ENCODE data around the gene NLGN1.

Gene NLGN1

DNA sequence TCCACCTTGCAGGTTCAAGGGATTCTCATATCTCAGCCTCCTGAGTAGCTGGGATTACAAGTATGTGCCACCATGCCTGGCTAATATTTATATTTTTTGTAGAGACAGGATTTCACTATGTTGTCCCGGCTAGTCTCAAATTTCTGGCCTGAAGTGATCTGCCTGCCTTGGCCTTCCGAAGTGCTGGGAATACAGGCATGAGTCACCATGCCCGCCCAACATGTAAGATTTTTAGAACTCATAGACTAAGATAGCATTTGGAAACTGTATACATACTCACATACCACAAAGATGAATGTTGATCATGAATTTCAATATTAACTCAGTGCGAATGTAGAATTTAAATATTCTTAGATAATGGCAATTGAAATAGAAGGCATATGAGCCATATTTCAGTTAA is 718.9 kb downstream of the NLGN1 start:
- no peak for FAIRE-seq

DNA sequence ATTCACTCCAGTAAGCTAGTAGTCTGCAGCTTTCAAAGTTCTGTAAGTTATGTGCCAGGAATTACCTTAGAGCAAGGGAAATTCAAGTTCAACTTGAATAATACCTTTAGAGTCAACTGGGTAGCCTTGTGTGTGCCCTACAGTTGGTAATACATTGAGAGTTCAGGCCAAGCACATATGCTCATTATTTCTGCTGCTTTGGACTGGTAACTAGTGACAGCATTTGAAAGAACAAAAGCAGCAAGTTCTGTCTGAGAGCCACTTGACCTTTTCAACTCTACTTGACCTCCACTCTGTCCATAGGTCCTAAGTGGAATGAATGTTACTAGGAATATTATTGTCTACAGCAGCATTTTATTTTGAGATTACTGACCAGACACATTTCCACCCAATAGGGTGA is 723.5 kb downstream of the NLGN1 start:
- FAIRE-seq = no peak

DNA sequence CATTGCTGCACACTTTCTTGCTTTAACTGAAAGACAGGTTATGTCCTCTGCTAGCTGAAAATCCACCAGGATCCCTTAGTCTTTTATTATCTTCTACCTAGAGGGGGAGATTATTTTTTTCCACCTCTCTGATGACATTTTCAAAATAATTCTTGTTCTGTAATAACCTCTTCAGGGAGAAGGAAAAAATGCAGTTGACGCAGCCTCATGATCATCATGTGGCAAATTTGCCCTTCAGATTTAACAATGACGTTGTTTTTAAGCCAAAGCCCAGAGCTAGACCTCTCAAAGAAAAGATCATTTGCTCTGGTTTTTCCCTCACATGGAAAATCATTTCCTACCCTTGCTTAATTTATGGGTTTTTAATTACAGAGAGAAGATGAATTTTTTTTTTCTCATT is 724.9 kb downstream of the NLGN1 start:
- FAIRE-seq = no peak

DNA sequence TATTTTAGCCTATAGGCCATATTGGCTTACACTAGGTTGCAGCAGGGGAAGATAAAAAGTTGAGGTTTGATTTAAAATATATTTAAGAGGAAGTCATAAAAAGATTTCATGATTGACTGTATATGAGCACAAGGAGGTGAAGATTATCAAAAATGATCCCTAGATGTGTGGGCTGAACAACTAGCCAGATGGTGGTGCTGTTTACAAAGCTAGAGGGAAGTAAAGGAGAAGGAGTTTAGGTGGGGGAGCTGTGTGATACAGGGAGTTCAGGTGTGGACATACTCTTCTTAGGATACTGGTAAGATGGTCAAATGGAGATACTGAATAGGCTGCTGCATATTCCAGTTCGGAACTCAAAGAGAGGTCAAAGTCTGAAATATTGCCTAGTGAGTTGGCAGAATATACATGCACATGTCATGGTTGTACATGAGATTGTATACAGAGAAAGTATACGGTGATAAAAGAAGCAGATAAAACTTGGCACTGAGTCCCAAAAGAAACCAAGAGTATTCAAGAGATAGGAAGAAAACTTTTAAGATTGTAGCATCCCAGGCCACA is 727.8 kb downstream of the NLGN1 start:
- FAIRE-seq = peak; percentile 90

DNA sequence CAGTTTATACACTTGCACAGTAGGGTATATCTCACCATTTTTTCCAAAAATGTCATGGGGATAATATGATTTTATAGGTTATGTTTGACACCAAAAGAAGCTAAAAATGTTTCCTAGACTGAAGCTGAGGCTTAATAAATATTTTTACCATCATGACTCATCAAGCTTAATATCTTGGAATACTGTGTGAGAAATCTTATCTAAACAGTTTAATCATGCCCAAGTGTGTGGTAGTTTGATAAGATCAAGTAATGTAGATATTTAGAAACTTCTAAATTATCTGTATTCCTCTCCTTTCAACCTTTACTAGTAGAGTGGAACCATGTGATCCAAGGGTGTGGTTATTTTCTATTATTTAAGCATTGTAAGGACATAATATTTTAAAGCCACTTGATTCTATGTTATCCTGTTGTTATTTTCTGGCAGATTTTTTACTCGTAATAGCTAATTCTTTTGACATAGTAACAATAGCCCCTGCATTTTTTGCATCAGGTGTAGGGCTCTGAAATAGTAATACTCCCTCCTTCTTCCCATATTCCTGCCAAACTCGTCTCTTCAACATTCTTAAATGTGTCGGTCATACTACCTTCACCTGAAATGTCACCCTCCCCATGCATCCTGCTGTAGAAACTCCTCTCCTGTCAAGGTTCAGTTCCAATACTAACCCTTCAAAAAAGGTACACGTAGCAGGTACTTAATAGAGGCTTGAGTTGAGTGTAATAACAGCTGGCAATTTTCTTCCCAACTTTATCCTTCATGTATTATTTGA is 729.6 kb downstream of the NLGN1 start:
- FAIRE-seq = no peak

DNA sequence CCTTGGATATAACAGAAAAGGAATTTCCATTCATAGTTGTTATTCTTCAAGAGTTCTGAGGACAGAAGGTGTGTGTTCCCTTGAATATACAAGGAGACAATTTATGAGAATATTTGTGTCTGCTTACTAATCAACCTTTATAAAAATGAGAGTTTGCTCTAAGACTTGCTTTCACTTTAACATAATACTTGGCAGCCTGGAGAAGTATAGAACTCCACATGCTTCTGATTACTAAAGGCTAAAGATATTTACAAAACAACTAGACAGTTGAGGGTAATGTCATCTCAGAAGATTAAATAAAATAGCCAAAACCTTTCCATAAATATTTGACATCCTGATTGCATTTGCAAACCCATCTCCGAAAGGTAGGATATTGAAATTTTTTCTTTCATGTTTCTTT is 734.5 kb downstream of the NLGN1 start:
- FAIRE-seq = no peak

DNA sequence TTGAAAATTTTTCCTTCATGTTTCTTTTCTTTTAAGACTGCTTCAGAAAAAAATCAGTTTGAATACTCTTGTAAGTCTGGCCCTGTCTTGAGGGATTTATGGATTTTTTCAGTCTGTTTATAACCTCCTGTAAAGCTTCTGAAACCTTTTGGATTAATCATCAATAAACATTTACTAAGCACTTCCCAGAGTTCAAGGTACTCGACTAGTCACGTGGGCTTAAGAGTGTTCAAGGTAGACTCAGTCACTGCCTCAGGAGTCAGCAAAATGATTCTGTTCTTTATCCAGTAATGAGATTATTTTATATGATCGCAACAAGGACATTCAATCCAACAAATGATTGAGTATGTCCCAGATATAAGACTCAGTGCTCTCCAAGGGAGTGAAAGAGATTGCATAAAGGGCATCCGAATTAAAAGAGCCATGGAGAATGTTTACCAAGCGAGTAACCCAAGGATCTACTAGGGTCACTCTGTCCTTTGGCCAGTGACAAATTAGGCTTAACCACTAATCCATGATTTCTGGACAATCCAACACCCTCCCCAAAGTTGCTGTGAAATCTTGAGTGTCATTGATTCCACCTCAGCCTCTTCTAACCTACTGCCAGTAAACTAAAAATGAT is 735.0 kb downstream of the NLGN1 start:
- FAIRE-seq = no peak

DNA sequence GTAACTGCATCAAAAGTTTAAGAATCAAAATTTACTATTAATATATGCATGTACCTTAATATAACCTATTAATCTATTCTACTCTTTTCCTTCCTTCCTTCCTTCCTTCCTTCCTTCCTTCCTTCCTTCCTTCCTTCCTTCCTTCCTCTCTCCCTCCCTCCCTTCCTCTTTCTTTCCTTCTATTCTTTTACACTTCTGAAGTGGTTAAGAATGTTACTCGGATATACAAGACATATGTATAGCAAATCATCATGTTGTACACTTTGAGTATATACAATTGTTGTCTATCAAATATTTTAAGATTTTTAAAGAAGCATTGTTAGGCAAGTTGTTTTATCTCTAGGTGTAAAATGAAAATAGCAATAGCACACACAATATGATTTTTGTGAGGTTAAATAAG is 748.5 kb downstream of the NLGN1 start:
- no peak for FAIRE-seq

DNA sequence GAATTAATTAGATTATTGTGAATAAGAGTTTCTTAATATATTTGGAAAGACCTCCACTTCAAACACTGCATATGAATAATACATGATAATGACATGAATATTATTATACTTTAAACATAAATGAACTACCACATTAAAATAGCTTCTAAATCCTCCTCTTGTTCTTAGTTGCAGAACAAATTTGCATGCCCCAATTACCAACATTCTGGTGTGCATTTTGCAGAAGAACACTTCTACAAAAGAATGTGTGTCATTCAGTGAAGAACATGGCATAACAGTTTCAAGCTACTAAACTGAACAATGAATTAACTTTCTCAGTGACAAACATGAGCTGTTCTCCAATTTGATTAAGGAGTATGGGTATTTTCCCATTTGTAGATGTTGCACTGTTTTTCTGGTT is 750.3 kb downstream of the NLGN1 start:
- FAIRE-seq = no peak

DNA sequence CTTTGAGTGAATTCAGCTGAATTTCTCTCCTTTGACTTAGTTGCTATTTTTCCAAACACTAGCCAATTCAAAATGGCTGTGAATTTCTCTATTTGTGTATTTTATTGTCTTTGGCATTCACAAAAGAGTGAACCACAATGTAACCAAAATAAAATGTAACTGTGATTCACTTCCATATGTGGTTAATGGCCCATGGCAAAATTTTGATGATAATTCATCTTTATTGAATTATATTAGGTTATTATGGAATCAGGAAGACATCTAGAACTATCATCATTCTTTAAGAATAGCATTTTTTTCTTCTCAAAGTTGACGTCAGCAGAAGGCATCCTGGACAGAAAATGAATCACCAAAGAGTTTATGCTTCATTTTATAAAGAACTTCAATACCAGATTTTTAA is 756.3 kb downstream of the NLGN1 start:
- FAIRE-seq = no peak

DNA sequence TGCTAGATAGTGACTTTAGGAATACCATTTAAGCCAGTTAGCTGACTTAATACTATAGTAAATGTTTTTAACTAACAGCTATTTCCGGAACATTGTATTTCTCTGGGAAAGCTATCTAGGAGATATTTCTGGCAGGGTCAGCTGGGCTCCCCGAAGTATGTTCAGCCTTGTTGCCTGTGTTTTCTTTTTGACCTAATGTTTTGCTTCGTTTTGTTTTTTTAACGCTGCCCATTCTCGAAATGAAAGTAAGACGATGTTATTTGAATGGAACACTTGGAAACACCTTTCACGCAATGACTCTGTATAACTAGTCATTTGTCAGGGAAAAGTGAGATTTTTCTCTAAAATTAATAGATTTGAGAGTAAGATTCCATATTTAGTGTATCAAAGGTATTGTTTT is 758.7 kb downstream of the NLGN1 start:
- no peak for FAIRE-seq

DNA sequence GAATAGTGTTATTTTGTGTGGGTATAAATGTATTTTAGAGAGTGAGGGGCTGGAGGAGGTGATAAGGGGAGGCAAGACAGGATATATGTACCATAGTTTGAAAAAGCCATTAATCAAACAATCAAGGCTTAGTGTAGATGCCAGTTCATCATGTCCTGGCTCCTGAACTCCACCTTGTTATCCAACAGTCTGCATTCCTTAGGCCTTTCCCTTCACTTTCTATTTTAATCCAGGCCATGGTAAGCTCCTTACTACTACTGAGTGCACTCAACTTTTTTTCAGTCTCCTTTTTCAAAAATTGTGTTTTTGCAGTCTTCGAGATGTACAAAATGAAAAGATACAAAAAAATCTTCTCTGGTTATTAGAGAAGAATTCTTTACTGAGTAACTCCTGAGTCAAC is 761.1 kb downstream of the NLGN1 start:
- FAIRE-seq = no peak

DNA sequence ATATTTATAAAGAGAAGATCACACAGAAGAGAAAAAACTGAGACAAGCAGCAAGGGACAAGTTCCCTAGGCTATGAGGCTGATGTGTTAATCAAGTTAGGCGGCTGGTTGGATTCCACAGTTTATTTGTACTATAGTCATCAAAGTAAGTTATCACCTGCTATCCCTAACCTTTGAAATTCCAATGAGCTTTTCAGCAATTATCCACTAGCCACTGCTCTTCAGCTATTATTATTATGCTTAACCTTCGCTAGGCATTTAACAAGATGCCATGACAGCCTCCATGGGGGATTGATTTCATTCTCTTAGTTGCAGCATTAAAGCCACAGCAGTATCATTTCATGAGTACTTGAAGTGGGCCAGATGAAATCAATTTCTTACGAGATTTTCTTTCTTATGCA is 762.1 kb downstream of the NLGN1 start:
- FAIRE-seq = no peak

DNA sequence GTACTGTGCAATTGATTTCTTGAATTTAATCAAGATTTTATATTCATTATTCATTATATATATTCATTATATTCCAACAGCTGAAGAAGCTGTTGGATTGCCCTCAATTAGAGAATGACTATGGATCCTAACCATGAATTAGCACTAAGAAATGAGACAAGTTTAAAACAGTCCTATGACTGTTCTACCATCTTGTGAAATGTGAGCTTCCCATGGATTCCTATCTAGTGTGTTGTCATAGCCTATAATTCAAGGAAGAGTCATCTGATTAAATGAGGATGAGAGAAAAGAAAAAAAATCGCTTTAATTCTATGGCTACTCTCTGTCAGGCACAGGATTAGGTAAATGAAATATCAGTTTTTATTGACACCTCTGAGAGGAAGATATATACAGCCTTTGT is 765.0 kb downstream of the NLGN1 start:
- no peak for FAIRE-seq

DNA sequence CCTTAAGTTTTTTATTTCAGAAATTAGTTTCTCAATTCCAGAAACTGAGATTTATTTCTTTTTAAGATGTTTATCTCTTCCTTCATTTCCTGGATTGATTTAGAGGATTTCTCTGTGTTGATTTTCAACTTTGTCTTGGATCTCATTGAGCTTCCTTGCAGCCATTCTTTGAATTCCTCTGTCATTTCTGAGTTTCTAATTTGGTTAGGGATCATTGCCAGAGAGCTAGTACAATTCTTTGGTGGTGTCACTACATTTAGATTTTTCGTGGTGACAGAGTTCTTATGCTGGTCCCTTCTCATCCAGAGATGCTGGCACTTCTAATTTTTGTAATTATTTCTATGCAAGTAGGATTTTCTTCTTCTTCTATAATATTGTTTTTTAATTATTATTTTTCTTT is 770.5 kb downstream of the NLGN1 start:
- FAIRE-seq = no peak

DNA sequence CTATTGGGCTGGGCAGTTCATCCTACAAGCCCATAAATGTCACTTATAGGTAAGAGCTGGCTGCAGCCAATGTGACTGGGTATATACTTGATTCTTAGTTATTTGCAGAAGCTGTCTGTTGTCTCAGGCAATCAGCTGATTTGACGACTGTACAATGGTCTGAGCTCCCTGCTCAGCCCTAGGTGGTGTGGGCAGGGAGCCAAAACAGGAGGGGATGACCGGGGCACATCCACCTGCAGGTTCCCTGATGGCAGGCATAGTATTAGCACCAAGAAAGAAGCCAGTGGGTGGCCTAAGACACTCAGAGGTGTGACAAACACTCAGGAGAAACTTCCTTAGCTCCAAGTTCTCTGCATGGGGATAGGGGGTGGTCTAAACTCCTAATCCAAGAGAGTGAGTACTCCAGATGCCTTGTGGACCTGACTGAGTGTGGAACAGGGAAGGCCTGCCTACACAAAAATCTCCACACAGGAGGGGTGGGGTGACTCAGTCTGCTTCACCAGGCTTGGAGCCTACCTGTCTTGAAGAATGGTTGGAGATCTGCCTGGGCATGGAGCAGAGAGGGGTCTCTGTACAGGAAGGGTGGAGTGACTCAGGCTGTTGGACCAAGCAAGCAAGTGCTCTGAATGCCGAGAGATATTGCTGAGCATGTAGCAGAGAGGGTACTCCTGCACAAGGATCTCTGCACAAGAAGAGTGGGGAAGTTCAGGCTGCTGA is 771.2 kb downstream of the NLGN1 start:
- FAIRE-seq = no peak

DNA sequence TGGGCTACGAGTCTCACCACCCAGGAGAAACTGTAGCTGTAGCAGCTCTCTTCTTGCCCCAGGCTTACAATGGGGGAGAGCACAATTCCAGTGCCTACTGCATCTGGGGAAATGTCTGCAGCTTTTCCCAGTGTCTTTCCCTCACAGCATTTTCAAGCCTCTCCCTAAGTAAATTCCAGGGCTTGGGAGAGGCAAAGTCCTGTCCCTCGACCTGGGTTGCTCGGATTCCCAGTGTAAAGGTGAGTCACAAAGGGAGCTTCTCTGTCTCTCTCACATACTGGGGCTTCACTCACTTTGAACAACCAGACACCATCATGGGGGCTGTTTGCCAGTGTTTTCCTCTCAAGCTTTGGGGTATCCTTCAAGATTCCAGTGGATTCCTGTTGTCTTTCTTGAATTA is 772.2 kb downstream of the NLGN1 start:
- FAIRE-seq = no peak

DNA sequence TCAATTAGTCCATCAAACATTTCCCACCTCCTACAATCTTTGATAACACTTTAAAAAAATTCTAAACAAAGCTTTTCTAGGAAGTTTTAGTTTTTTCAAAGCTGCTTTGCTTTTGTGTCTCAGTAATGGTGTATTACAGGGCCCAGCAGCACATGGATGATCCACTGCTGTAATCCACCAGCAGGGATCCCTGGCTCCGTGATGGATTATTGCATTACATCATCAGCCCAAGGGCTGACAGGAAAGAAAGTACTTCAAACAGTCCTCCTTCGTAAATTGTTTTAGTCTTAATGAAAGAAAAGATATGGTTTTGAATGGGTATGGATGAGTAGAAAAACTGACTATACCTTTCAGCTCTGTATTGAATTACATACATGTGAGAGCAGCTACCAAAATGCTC is 772.7 kb downstream of the NLGN1 start:
- no peak for FAIRE-seq

DNA sequence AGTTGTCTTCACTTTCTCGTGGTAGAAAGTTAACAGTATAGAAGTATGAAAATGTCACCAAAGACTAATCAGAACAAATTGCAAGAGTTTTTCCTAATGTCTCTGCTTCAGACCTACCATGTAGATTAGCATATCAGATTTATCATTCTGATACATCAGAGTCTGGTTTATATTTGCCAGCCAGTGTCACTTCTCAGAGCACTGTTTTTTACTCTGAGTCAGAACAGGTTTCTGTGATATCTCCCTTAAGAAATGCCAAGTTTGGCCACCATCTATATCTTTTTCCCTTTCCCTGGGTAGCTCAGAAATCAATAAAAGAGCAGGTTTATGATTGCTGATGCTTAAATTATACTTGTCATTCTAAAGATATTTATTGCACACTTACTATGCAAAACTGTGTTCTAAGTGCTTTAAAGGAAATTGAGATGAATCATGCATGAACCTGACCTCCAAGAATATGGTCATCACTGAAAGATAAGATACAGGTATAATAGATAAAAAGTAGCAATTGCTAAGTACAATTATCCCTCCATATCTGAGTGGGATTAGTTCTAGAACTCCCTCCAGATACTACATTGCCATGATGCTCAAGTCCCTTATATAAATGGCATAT is 788.9 kb downstream of the NLGN1 start:
- no peak for FAIRE-seq

DNA sequence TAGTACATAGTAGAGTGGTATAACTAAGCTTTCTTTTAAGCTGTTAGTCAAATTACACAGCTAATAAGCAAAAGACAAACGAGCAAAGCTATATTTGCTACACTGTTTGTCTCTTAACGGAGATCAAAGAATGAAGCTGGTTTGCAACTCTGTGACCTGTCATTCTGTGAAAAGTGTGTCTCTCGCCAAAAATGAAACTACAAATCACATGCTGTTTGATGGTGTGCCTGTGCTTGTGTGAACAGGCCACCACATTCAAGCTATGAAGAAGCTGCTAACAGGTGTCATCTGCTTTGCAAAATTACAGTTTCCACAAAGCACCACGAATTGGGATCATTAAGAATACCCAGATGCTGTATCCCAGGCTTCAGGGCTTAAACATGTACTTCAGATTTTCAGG is 793.8 kb downstream of the NLGN1 start:
- FAIRE-seq = no peak

DNA sequence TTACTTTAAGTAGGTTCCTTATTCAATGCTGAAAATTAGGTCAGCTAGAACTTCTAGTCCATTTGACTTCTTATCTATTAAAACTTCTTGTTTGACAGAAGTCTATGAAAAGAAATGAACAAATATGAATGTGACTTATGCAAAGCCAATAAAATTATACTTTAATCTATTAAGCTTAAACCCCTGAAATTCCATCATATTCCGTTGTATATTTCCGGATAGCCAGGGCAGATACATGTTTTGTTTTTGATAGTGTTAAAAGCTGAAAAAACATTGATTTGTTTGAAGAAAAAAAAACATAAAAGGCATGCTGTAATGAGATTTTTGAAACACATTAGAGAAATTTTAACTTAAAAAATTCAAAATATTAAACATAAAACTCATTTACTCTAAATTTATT is 794.4 kb downstream of the NLGN1 start:
- FAIRE-seq = no peak

DNA sequence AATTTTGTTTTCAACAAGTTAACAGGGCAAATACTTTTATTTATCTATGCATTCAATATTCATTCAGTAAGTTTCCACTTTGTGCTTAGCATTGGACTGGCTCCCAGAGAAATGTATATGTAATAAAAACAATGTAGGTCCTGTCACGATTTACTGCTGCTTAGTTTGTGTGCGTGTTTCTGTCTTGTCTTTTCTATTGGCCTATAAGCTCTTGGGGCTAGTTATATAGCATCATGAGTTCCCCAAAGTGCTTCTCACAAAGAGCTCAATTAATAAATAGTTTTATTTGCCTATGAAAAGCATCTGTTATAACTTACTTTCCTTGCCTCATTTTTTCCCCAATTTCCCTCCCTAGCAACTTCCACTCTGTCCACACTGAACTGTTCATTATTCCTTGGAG is 794.9 kb downstream of the NLGN1 start:
- no peak for FAIRE-seq

DNA sequence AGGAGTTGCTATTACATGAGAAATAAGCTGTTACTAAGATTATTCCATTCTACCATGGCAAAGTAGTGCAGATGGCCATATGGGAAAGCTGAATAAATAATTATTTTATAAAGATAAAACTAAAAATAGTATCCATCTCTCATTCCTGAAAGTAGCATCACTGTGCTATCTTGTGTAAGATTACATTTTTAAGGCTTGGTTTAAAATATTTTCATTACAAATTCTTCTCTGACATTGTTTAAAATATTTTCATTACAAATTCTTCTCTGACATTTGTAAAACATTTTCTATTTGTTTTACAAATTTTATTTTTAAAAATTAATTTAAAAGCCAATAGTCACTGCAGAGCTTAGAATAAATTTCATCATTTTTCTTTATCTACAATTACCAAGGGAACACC is 796.1 kb downstream of the NLGN1 start:
- peak; percentile 58 for FAIRE-seq

DNA sequence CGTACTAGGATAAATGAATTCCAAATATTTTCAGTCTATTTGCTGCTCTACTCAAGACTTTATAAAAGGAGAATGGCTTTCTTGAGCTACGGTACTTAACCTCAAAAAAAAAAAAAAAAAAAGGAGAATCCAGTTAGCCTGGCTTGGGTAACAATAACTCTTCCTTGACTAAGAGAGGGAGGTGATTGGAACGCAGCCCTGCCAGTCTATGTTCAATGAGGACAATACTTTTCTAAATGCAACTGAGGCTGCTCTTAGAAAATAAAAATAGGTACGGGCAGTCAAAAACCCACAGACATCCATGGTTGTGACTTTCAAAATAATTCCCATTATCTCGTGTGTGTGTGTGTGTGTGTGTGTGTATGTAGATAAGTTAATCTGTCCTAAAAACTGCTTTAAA is 799.9 kb downstream of the NLGN1 start:
- no peak for FAIRE-seq

Measured in A204.1 (cell line).